ENCODE data around the gene MRC2.

MRC2 gene

GRCh38 chr17:62660629-62661118 is 33.2 kb downstream of the MRC2 start:
- peaks cover 3% of the 10 kb centered on the region for H3K27me3 Mint-ChIP-seq (ENCODE audit: low read depth, poor library complexity)
- no peak for TF ChIP-seq CTCF (IDR thresholded peaks at IDR 0.05)
- peaks cover 27% of the 10 kb centered on the region for H3K9me3 Mint-ChIP-seq
- H3K36me3 Mint-ChIP-seq (ENCODE audit: low read depth) = peaks cover 82% of the 10 kb centered on the region
- H3K4me3 Mint-ChIP-seq = no peak overlapping the region
- peaks cover 39% of the 10 kb centered on the region for H3K4me1 Mint-ChIP-seq
- no peak overlapping the region for H3K27ac Mint-ChIP-seq
- no peak for DNase-seq

GRCh38 chr17:62661337-62661736 is 33.9 kb downstream of the MRC2 start:
- no peak for DNase-seq
- Mint-ChIP-seq H3K27ac (no peak overlapping the region), H3K4me1 (peaks cover 36% of the 10 kb centered on the region), H3K36me3 (ENCODE audit: low read depth) (peaks cover 76% of the 10 kb centered on the region), H3K27me3 (ENCODE audit: low read depth, poor library complexity) (peaks cover 3% of the 10 kb centered on the region), H3K4me3 (no peak overlapping the region), H3K9me3 (peaks cover 27% of the 10 kb centered on the region)
- no peak for TF ChIP-seq CTCF (IDR thresholded peaks at IDR 0.05)

GRCh38 chr17:62662855-62663254 is 35.4 kb downstream of the MRC2 start:
- TF ChIP-seq CTCF (IDR thresholded peaks at IDR 0.05) = no peak
- Mint-ChIP-seq H3K36me3 (ENCODE audit: low read depth) (peaks cover 70% of the 10 kb centered on the region), H3K4me1 (peaks cover 24% of the 10 kb centered on the region), H3K9me3 (peaks cover 27% of the 10 kb centered on the region), H3K27me3 (ENCODE audit: low read depth, poor library complexity) (no peaks in the 10 kb centered on the region), H3K4me3 (no peak overlapping the region), H3K27ac (no peak overlapping the region)
- no peak for DNase-seq

- Mint-ChIP-seq H3K9me3 (peaks cover 27% of the 10 kb centered on the region), H3K4me3 (no peak overlapping the region), H3K27me3 (ENCODE audit: low read depth, poor library complexity) (no peaks in the 10 kb centered on the region), H3K4me1 (peaks cover 20% of the 10 kb centered on the region), H3K27ac (no peak overlapping the region), H3K36me3 (ENCODE audit: low read depth) (peaks cover 67% of the 10 kb centered on the region)
- TF ChIP-seq CTCF (IDR thresholded peaks at IDR 0.05) = no peak
- DNase-seq = no peak
These were observed 35.8 kb downstream of the MRC2 start for GRCh38 chr17:62663304-62663703.

GRCh38 chr17:62664336-62665120 is 37.1 kb downstream of the MRC2 start:
- no peak overlapping the region for H3K27ac Mint-ChIP-seq

More at GRCh38 chr17:62664336-62665120, 37.1 kb downstream of the MRC2 start:
- Mint-ChIP-seq H3K36me3 (ENCODE audit: low read depth) (peaks cover 63% of the 10 kb centered on the region), H3K4me1 (peaks cover 17% of the 10 kb centered on the region), H3K4me3 (no peak overlapping the region), H3K27me3 (ENCODE audit: low read depth, poor library complexity) (peaks cover 4% of the 10 kb centered on the region), H3K9me3 (peaks cover 20% of the 10 kb centered on the region)
- DNase-seq = no peak
- no peak for TF ChIP-seq CTCF (IDR thresholded peaks at IDR 0.05)

All from nephron progenitor cell (in vitro differentiated cells).